Measurements from ENCODE around the gene GALNT12. TPM values are rescaled to one million over a fixed set of nuclear protein-coding genes. Genes with fewer than 3 reads are reported as not detected.
A peak's percentile ranks its signal among the peaks of the same experiment; 100 is the strongest.

The GALNT12 gene
- total RNA-seq, 1 donor from 2014 or later = 0.55 TPM

DNA sequence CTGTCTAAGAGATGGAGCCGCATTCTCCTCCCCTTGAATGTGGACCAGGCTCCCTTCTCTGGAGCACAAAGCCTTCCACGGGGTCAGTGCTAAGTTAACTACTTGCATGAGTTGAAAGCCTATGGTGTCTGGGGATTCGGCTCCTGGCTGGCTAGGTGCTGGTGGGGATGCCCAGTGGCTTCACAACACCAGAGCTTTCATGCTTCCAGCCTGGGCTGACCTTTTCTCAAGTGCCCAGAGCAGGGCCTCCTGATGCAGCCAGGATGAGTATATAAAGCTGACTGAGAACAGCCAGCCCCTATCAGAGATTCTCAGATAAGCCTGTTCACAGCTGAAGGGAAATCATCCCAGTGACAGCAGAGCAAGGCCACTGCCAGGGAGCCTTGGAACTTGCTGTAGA, 11.8 kb downstream of the GALNT12 start:
- peak; percentile 52 for DNase-seq (ENCODE audit: low spot score)
- Mint-ChIP-seq H3K9me3 (ENCODE audit: low read depth) (peaks cover 6% of the 10 kb centered on the region), H3K27me3 (ENCODE audit: low read depth) (peaks cover 2% of the 10 kb centered on the region), H3K36me3 (ENCODE audit: low read depth) (peaks cover 1% of the 10 kb centered on the region), H3K4me3 (ENCODE audit: unreplicated experiment) (no peak overlapping the region), H3K4me1 (ENCODE audit: low read depth) (no peaks in the 10 kb centered on the region), H3K27ac (ENCODE audit: unreplicated experiment) (no peak overlapping the region)
- TF ChIP-seq, protein P1, sequence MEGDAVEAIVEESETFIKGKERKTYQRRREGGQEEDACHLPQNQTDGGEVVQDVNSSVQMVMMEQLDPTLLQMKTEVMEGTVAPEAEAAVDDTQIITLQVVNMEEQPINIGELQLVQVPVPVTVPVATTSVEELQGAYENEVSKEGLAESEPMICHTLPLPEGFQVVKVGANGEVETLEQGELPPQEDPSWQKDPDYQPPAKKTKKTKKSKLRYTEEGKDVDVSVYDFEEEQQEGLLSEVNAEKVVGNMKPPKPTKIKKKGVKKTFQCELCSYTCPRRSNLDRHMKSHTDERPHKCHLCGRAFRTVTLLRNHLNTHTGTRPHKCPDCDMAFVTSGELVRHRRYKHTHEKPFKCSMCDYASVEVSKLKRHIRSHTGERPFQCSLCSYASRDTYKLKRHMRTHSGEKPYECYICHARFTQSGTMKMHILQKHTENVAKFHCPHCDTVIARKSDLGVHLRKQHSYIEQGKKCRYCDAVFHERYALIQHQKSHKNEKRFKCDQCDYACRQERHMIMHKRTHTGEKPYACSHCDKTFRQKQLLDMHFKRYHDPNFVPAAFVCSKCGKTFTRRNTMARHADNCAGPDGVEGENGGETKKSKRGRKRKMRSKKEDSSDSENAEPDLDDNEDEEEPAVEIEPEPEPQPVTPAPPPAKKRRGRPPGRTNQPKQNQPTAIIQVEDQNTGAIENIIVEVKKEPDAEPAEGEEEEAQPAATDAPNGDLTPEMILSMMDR (IDR thresholded peaks at IDR 0.05) = no peak

DNA sequence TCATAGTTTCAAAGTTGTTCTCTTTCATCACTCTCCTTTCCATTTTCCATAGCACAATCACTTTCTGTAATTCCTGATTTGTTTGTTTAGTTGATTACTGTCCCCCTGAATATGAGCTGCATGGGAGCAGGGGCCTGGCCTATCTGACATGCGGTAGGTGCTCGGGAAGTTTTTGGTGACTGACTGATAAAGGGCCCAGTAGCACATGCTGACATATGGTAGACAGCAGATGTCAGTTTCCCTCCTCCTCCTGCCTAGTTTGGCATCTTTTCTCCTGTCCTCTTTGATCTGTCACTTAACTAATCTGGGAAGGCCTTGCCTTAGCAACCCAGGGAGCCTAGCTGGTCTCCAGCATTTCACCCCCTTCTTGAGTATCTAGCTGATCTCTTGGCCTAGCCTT, 14.4 kb downstream of the GALNT12 start:
- Mint-ChIP-seq H3K4me3 (ENCODE audit: unreplicated experiment) (no peak overlapping the region), H3K9me3 (ENCODE audit: low read depth) (peaks cover 6% of the 10 kb centered on the region), H3K27ac (ENCODE audit: unreplicated experiment) (no peak overlapping the region), H3K36me3 (ENCODE audit: low read depth) (peaks cover 1% of the 10 kb centered on the region), H3K27me3 (ENCODE audit: low read depth) (peaks cover 2% of the 10 kb centered on the region), H3K4me1 (ENCODE audit: low read depth) (no peaks in the 10 kb centered on the region)
- TF ChIP-seq, protein P1 (IDR thresholded peaks at IDR 0.05) = no peak
- no peak for DNase-seq (ENCODE audit: low spot score)

DNA sequence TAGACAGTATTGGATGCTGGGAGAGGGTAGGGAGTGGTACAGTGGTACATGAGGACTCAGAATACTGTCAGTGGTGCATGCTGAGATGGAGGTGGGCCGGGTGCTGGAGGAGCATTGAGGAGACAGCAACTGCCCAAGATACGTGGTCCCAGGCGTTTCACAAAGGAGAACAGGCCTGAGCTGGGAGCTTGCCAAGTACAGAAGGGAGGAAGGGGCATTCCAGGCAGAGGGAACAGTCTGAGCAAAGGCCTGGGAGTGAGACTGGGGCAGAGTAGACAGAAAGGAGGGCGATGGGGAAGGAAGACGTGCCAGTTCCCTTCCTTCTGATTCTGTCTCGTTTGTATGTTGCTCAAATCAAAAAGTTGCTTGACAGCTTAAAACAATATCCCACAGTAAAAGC, 15.2 kb downstream of the GALNT12 start:
- peak; percentile 55 for DNase-seq (ENCODE audit: low spot score)
- TF ChIP-seq, protein P1 (IDR thresholded peaks at IDR 0.05) = no peak
- H3K27me3 Mint-ChIP-seq (ENCODE audit: low read depth) = peaks cover 4% of the 10 kb centered on the region
- H3K27ac Mint-ChIP-seq (ENCODE audit: unreplicated experiment) = no peak overlapping the region
- no peaks in the 10 kb centered on the region for H3K4me1 Mint-ChIP-seq (ENCODE audit: low read depth)
- H3K36me3 Mint-ChIP-seq (ENCODE audit: low read depth) = peaks cover 1% of the 10 kb centered on the region
- H3K4me3 Mint-ChIP-seq (ENCODE audit: unreplicated experiment) = no peak overlapping the region
- H3K9me3 Mint-ChIP-seq (ENCODE audit: low read depth) = peaks cover 6% of the 10 kb centered on the region

- H3K27ac Mint-ChIP-seq (ENCODE audit: unreplicated experiment) = no peak overlapping the region
- TF ChIP-seq, protein P1 (IDR thresholded peaks at IDR 0.05) = no peak
- peaks cover 2% of the 10 kb centered on the region for H3K9me3 Mint-ChIP-seq (ENCODE audit: low read depth)
- peak; percentile 68 for DNase-seq (ENCODE audit: low spot score)
- peaks cover 1% of the 10 kb centered on the region for H3K36me3 Mint-ChIP-seq (ENCODE audit: low read depth)
- no peaks in the 10 kb centered on the region for H3K4me1 Mint-ChIP-seq (ENCODE audit: low read depth)
- H3K27me3 Mint-ChIP-seq (ENCODE audit: low read depth) = peaks cover 11% of the 10 kb centered on the region
- H3K4me3 Mint-ChIP-seq (ENCODE audit: unreplicated experiment) = no peak overlapping the region
These were observed 16.3 kb downstream of the GALNT12 start for GRCh38 chr9:98823666-98824334.

DNA sequence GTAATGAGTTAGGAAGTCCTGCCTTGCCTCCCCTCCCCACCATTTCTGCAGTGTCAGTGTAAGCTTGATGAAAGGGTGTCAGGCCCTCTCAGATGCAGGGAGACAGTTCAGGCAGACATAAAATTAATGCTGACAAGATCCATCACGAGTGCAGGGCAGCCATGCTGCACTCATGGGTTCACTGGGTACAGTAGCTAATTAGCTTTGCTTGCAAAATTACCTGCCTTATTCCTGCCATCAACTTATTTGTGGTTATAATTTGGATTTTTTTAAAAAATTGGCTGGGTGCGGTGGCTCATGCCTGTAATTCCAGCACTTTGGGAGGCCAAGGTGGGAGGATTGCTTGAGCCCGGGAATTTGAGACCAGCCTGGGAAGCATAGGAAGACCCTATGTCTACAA, 17.9 kb downstream of the GALNT12 start:
- no peak overlapping the region for H3K4me3 Mint-ChIP-seq (ENCODE audit: unreplicated experiment)
- H3K4me1 Mint-ChIP-seq (ENCODE audit: low read depth) = no peaks in the 10 kb centered on the region
- H3K27me3 Mint-ChIP-seq (ENCODE audit: low read depth) = peaks cover 13% of the 10 kb centered on the region

More for the DNA sequence above, 17.9 kb downstream of the GALNT12 start:
- Mint-ChIP-seq H3K36me3 (ENCODE audit: low read depth) (peaks cover 1% of the 10 kb centered on the region), H3K27ac (ENCODE audit: unreplicated experiment) (no peak overlapping the region), H3K9me3 (ENCODE audit: low read depth) (no peaks in the 10 kb centered on the region)
- TF ChIP-seq, protein P1 (IDR thresholded peaks at IDR 0.05) = no peak
- DNase-seq (ENCODE audit: low spot score) = no peak

All from chondrocyte (in vitro differentiated cells).